HCT116 (cell line): Measurements from ENCODE around the gene FAM135A. TPM values are rescaled to one million over a fixed set of nuclear protein-coding genes. Genes with fewer than 3 reads are reported as not detected.
A peak's percentile ranks its signal among the peaks of the same experiment; 100 is the strongest.

ENCODE experiments used
- ATAC-seq: fragments of 200-7000 bp; cut with Tn5 transposase; 2 replicates; pipeline ENCODE4 v1.9.1; 2020; ENCODE audit warnings: mild to moderate bottlenecking, moderate library complexity
- BruUV-seq: library from RNA; stranded (reverse); fragments of 400-500 nt; replicated peaks from 2 replicates; lab custom pipeline; 2021; lab: Mats Ljungman, UMichigan
- CTCF ChIA-PET: fragments of 300-600 bp; sonication (Branson Sonifier 250); formaldehyde crosslinking; loops from one replicate; lab custom pipeline; 2021; ENCODE audit warnings: antibody characterized with exemption; lab: Charles Lee
- POLR2A ChIA-PET: fragments of 300-600, 350-600 bp; sonication (Branson Sonifier 250); formaldehyde crosslinking; loops from one replicate; lab custom pipeline; 2021; ENCODE audit warnings: antibody characterized with exemption; lab: Charles Lee
- RAD21 ChIA-PET, 2 experiments: fragments of 300-600 bp; sonication (Branson Sonifier 250); formaldehyde crosslinking; loops; one replicate each; lab custom pipeline; 2023; ENCODE audit warnings: low total read pairs in 2 of 2; ENCODE audit not compliant: uncharacterized antibody in 2 of 2, unreplicated experiment in 2 of 2, low non-redundant PET in 1 of 2; lab: Charles Lee
- DNase-seq: peaks from one replicate; pipeline ENCODE4 v3.0.0-alpha.2; 2010; ENCODE audit warnings: low read depth, low spot score
- H2AFZ ChIP-seq: fragments of 200-600 bp; shearing (Covaris generic), sonication (generic); 2 replicates; pipeline ENCODE4 v1.6.1; 2017; ENCODE audit warnings: low read depth, mixed run types, mixed read lengths, antibody characterized with exemption, low read length; ENCODE audit not compliant: poor library complexity, severe bottlenecking
- H3K27ac ChIP-seq: 2 replicates; pipeline ENCODE4 v1.5.1; 2012; ENCODE audit warnings: low read depth, low read length
- H3K27me3 ChIP-seq: fragments of 200-600 bp; sonication (generic); 2 replicates; pipeline ENCODE4 v1.6.1; 2016; ENCODE audit warnings: mixed run types, low read length, mixed read lengths; ENCODE audit not compliant: insufficient read depth
- H3K36me3 ChIP-seq, 2 experiments: fragments of 200-500 bp in 1 of 2; fragments of 200-600 bp in 1 of 2; sonication (Bioruptor generic) in 1 of 2; sonication (generic) in 1 of 2; 2 replicates each; pipeline versions ENCODE4 v1.5.1 to v1.6.1; 2014 to 2016; ENCODE audit warnings: low read length in 2 of 2, inconsistent platforms in 1 of 2, mixed read lengths in 1 of 2, mixed run types in 1 of 2; ENCODE audit not compliant: insufficient read depth in 2 of 2, control insufficient read depth in 1 of 2
- H3K4me1 ChIP-seq, 2 experiments: fragments of 200-600 bp in 1 of 2; sonication (generic) in 1 of 2; 2 replicates each; pipeline versions ENCODE4 v1.5.1 to v1.6.1; 2012 to 2017; ENCODE audit warnings: low read length in 2 of 2, inconsistent platforms in 1 of 2, mild to moderate bottlenecking in 1 of 2, mixed read lengths in 1 of 2, mixed run types in 1 of 2, moderate library complexity in 1 of 2; ENCODE audit not compliant: insufficient read depth in 2 of 2, control insufficient read depth in 1 of 2
- H3K4me2 ChIP-seq: fragments of 200-600 bp; sonication (generic); 2 replicates; pipeline ENCODE4 v1.6.1; 2017; ENCODE audit warnings: mixed run types, low read length, mixed read lengths
- H3K4me3 ChIP-seq, 2 experiments: fragments of 200-600 bp in 1 of 2; sonication (generic) in 1 of 2; replicated peaks in 1 of 2; 2 replicates each; pipeline ENCODE4 v1.5.1; 2011 to 2016; ENCODE audit warnings: low read length in 2 of 2, control low read depth in 1 of 2, low read depth in 1 of 2, mild to moderate bottlenecking in 1 of 2, mixed read lengths in 1 of 2, mixed run types in 1 of 2
- H3K79me2 ChIP-seq: fragments of 200-600 bp; sonication (generic); 2 replicates; pipeline ENCODE4 v1.6.1; 2017; ENCODE audit warnings: mild to moderate bottlenecking, mixed run types, low read length, moderate library complexity, mixed read lengths; ENCODE audit not compliant: insufficient read depth
- H3K9ac ChIP-seq: fragments of 200-600 bp; sonication (generic); 2 replicates; pipeline ENCODE4 v1.6.1; 2016; ENCODE audit warnings: low read length, mixed read lengths
- H3K9me2 ChIP-seq: fragments of 200-600 bp; sonication (generic), shearing (Covaris generic); 2 replicates; pipeline ENCODE4 v1.6.1; 2017; ENCODE audit warnings: mixed run types, mild to moderate bottlenecking, moderate library complexity; ENCODE audit not compliant: insufficient read depth
- H3K9me3 ChIP-seq, 2 experiments: fragments of 200-500 bp in 1 of 2; fragments of 200-600 bp in 1 of 2; sonication (Bioruptor generic) in 1 of 2; sonication (generic) in 1 of 2; 2 replicates each; pipeline ENCODE4 v1.6.1; 2014 to 2017; ENCODE audit warnings: low read length in 2 of 2, mixed read lengths in 2 of 2, inconsistent platforms in 1 of 2, low read depth in 1 of 2, mild to moderate bottlenecking in 1 of 2, mixed run types in 1 of 2, moderate library complexity in 1 of 2; ENCODE audit not compliant: control insufficient read depth in 1 of 2, insufficient read depth in 1 of 2
- H4K20me1 ChIP-seq: fragments of 200-600 bp; sonication (generic), shearing (Covaris generic); 2 replicates; pipeline ENCODE4 v1.6.1; 2017; ENCODE audit warnings: mixed run types, mild to moderate bottlenecking, moderate library complexity; ENCODE audit not compliant: insufficient read depth
- ATF3 ChIP-seq: IDR thresholded peaks from 2 replicates; pipeline ENCODE4 v1.6.1; 2012
- CBX3 ChIP-seq: IDR thresholded peaks from 2 replicates; pipeline ENCODE4 v1.6.1; 2012; ENCODE audit warnings: low read depth
- EGR1 ChIP-seq: IDR thresholded peaks from 2 replicates; pipeline ENCODE4 v1.6.1; 2012; ENCODE audit warnings: low read depth
- EZH2 ChIP-seq: fragments of 200-600 bp; sonication (generic); IDR thresholded peaks from 2 replicates; pipeline ENCODE4 v1.6.1; 2017; ENCODE audit warnings: antibody characterized with exemption, mixed run types
- FOSL1 ChIP-seq: IDR thresholded peaks from 2 replicates; pipeline ENCODE4 v1.6.1; 2012; ENCODE audit warnings: low read depth
- MAX ChIP-seq: IDR thresholded peaks from 2 replicates; pipeline ENCODE4 v1.6.1; 2012
- POLR2A ChIP-seq: IDR thresholded peaks from 2 replicates; pipeline ENCODE4 v1.7.0; 2011; ENCODE audit warnings: borderline replicate concordance; ENCODE audit not compliant: insufficient read depth, insufficient read length; ENCODE audit errors: extremely low read depth
- POLR2AphosphoS5 ChIP-seq: IDR thresholded peaks from 2 replicates; pipeline ENCODE4 v1.6.1; 2011; ENCODE audit warnings: mild to moderate bottlenecking, low read depth, low read length, moderate library complexity
- RAD21 ChIP-seq: IDR thresholded peaks from 2 replicates; pipeline ENCODE4 v1.6.1; 2012; ENCODE audit warnings: low read depth, mild to moderate bottlenecking
- SIN3A ChIP-seq: IDR thresholded peaks from 2 replicates; pipeline ENCODE4 v1.6.1; 2012; ENCODE audit warnings: low read depth
- SP1 ChIP-seq: IDR thresholded peaks from 2 replicates; pipeline ENCODE4 v1.6.1; 2012; ENCODE audit warnings: low read depth
- YY1 ChIP-seq: IDR thresholded peaks from 2 replicates; pipeline ENCODE4 v1.6.1; 2011; ENCODE audit warnings: low read length, low read depth, moderate library complexity, mild to moderate bottlenecking; ENCODE audit not compliant: insufficient replicate concordance; ENCODE audit errors: extremely low read depth
- ZNF274 ChIP-seq: fragments of 200-500 bp; sonication (Bioruptor generic); IDR thresholded peaks from 2 replicates; pipeline ENCODE4 v1.6.1; 2014; ENCODE audit warnings: mild to moderate bottlenecking, low read depth, low read length, inconsistent platforms
- intact Hi-C: fragments of 100-400 bp; cut with micrococcal nuclease; formaldehyde crosslinking; loops from 2 replicates; pipeline ENCODE4 v1.10.0; 2022
- total RNA-seq: library from RNA; stranded (reverse); gene quantifications from one replicate; pipeline ENCODE4 v1.2.1, GENCODE V29; 2021; ENCODE audit not compliant: unreplicated experiment
- TF ChIP-seq, protein P1 (sequence below), 3 experiments: fragments of 200-600 bp in 1 of 3; sonication (generic) in 1 of 3; IDR thresholded peaks in 2 of 3; conservative IDR thresholded peaks in 1 of 3; 2 replicates each; pipeline ENCODE4 v1.5.1; 2012 to 2017; ENCODE audit warnings: low read depth in 2 of 3, low read length in 2 of 3, antibody characterized with exemption in 1 of 3, borderline replicate concordance in 1 of 3, control low read depth in 1 of 3, mild to moderate bottlenecking in 1 of 3, mixed read lengths in 1 of 3, mixed run types in 1 of 3, moderate library complexity in 1 of 3; ENCODE audit not compliant: insufficient read depth in 1 of 3
- TF ChIP-seq, protein P2 (sequence below): IDR thresholded peaks from 2 replicates; pipeline ENCODE4 v1.6.1; 2012; ENCODE audit warnings: low read depth

FAM135A gene
- total RNA-seq, 1 experiment from 2014 or later, result 20.8 TPM

DNA sequence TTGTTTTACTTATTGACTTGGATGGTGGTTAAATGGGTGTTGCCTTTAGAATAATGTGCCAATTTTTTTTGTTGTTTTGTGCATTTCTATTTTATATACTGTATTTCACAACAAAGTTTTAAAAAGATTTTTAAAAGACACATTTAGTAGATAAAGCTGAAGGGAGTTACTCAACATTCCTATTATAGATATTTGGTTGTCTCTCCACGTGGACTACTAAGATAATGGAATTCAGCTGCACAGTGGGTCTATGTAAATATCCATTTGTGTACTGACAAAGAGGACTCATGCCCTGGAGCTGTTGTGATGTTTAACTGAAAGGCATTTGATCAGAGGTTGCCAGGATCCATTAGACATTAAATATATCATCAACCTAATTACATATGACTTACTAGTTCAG, 23.2 kb upstream of the FAM135A start:
- no peaks in the 10 kb centered on the region for H3K27me3 ChIP-seq
- no peaks in the 10 kb centered on the region for H3K9me2 ChIP-seq
- H3K4me2 ChIP-seq, result no peak overlapping the region
- CTCF ChIA-PET, result no interaction called here
- H2AFZ ChIP-seq, result peak overlapping the region; percentile 33
- BruUV-seq, result no TSS peak
- intact Hi-C loops, result no loop called here
- TF ChIP-seq FOSL1 (no peak), ZNF274 (no peak), SP1 (no peak), POLR2AphosphoS5 (no peak), ATF3 (no peak), EGR1 (no peak), YY1 (no peak), SIN3A (no peak), POLR2A (no peak), CBX3 (no peak), RAD21 (no peak), EZH2 (no peak), MAX (no peak)
- TF ChIP-seq, protein P1, sequence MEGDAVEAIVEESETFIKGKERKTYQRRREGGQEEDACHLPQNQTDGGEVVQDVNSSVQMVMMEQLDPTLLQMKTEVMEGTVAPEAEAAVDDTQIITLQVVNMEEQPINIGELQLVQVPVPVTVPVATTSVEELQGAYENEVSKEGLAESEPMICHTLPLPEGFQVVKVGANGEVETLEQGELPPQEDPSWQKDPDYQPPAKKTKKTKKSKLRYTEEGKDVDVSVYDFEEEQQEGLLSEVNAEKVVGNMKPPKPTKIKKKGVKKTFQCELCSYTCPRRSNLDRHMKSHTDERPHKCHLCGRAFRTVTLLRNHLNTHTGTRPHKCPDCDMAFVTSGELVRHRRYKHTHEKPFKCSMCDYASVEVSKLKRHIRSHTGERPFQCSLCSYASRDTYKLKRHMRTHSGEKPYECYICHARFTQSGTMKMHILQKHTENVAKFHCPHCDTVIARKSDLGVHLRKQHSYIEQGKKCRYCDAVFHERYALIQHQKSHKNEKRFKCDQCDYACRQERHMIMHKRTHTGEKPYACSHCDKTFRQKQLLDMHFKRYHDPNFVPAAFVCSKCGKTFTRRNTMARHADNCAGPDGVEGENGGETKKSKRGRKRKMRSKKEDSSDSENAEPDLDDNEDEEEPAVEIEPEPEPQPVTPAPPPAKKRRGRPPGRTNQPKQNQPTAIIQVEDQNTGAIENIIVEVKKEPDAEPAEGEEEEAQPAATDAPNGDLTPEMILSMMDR (IDR thresholded peaks at IDR 0.05 in 2 of 3, conservative IDR thresholded peaks at IDR 0.05 in 1 of 3; ENCODE audit: borderline replicate concordance in 1 of 3, insufficient read depth in 1 of 3, low read depth in 2 of 3, low read length in 2 of 3), result no peak
- TF ChIP-seq, protein P2, sequence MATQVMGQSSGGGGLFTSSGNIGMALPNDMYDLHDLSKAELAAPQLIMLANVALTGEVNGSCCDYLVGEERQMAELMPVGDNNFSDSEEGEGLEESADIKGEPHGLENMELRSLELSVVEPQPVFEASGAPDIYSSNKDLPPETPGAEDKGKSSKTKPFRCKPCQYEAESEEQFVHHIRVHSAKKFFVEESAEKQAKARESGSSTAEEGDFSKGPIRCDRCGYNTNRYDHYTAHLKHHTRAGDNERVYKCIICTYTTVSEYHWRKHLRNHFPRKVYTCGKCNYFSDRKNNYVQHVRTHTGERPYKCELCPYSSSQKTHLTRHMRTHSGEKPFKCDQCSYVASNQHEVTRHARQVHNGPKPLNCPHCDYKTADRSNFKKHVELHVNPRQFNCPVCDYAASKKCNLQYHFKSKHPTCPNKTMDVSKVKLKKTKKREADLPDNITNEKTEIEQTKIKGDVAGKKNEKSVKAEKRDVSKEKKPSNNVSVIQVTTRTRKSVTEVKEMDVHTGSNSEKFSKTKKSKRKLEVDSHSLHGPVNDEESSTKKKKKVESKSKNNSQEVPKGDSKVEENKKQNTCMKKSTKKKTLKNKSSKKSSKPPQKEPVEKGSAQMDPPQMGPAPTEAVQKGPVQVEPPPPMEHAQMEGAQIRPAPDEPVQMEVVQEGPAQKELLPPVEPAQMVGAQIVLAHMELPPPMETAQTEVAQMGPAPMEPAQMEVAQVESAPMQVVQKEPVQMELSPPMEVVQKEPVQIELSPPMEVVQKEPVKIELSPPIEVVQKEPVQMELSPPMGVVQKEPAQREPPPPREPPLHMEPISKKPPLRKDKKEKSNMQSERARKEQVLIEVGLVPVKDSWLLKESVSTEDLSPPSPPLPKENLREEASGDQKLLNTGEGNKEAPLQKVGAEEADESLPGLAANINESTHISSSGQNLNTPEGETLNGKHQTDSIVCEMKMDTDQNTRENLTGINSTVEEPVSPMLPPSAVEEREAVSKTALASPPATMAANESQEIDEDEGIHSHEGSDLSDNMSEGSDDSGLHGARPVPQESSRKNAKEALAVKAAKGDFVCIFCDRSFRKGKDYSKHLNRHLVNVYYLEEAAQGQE, result no peak
- H4K20me1 ChIP-seq, result no peaks in the 10 kb centered on the region
- H3K9ac ChIP-seq, result no peak overlapping the region
- H3K27ac ChIP-seq, result no peak overlapping the region
- no peaks in the 10 kb centered on the region for H3K36me3 ChIP-seq
- H3K79me2 ChIP-seq, result no peaks in the 10 kb centered on the region
- no peaks in the 10 kb centered on the region for H3K9me3 ChIP-seq
- no peaks in the 10 kb centered on the region for H3K4me1 ChIP-seq
- RAD21 ChIA-PET, result no interaction called here
- ATAC-seq (no peak), DNase-seq (no peak)
- H3K4me3 ChIP-seq, result no peak overlapping the region
- POLR2A ChIA-PET, result interaction anchor here (1.4 to 3.7 kb wide), 3 partner anchors 9 to 23 kb away, joined by 7 to 12 read pairs (median 8); partner anchors contain the start of gene FAM135A
